H9 (cell line): ENCODE results near the gene PALD1. TPM values are rescaled to one million over a fixed set of nuclear protein-coding genes. Genes with fewer than 3 reads are reported as not detected.

ENCODE experiments used
- DNase-seq: peaks from one replicate; pipeline ENCODE4 v3.0.0-alpha.2; 2017
- H2AFZ ChIP-seq: one replicate; pipeline ENCODE4 v1.6.1; 2013; ENCODE audit warnings: mild to moderate bottlenecking, low read length, control low read depth, moderate library complexity
- H2AK5ac ChIP-seq: 2 replicates; pipeline ENCODE4 v1.6.1; 2013; ENCODE audit warnings: low read length, control low read depth, mixed read lengths; ENCODE audit not compliant: insufficient read length
- H2BK120ac ChIP-seq: one replicate; pipeline ENCODE4 v1.6.1; 2013; ENCODE audit warnings: low read depth, mild to moderate bottlenecking, low read length, control low read depth, inconsistent platforms; ENCODE audit not compliant: poor library complexity, severe bottlenecking
- H2BK12ac ChIP-seq: 2 replicates; pipeline ENCODE4 v1.6.1; 2013; ENCODE audit warnings: low read length, control low read depth, mixed read lengths, low read depth; ENCODE audit not compliant: insufficient read length
- H2BK15ac ChIP-seq: 2 replicates; pipeline ENCODE4 v1.6.1; 2013; ENCODE audit warnings: low read depth, low read length, control low read depth
- H2BK20ac ChIP-seq: one replicate; pipeline ENCODE4 v1.6.1; 2013; ENCODE audit warnings: low read depth, mild to moderate bottlenecking, low read length, control low read depth, inconsistent platforms; ENCODE audit not compliant: poor library complexity, severe bottlenecking
- H2BK5ac ChIP-seq: 2 replicates; pipeline ENCODE4 v1.6.1; 2013; ENCODE audit warnings: low read length, control low read depth, mixed read lengths; ENCODE audit not compliant: insufficient read length
- H3K14ac ChIP-seq: 2 replicates; pipeline ENCODE4 v1.6.1; 2013; ENCODE audit warnings: low read length, control low read depth; ENCODE audit not compliant: insufficient read depth
- H3K18ac ChIP-seq: 2 replicates; pipeline ENCODE4 v1.6.1; 2013; ENCODE audit warnings: low read depth, mild to moderate bottlenecking, mixed read lengths, low read length, control low read depth; ENCODE audit not compliant: insufficient read length
- H3K23ac ChIP-seq: 2 replicates; pipeline ENCODE4 v1.6.1; 2013; ENCODE audit warnings: low read length, control low read depth, mixed read lengths, low read depth; ENCODE audit not compliant: insufficient read length
- H3K23me2 ChIP-seq: 2 replicates; pipeline ENCODE4 v1.6.1; 2013; ENCODE audit warnings: low read depth, mild to moderate bottlenecking, mixed read lengths, low read length, control low read depth; ENCODE audit not compliant: insufficient read length, poor library complexity, severe bottlenecking
- H3K27ac ChIP-seq: 2 replicates; pipeline ENCODE4 v1.5.1; 2013; ENCODE audit warnings: low read length, control low read depth, mixed read lengths, low read depth; ENCODE audit not compliant: insufficient read length
- H3K27me3 ChIP-seq: 2 replicates; pipeline ENCODE4 v1.6.1; 2013; ENCODE audit warnings: low read length, control low read depth, inconsistent platforms; ENCODE audit not compliant: insufficient read depth
- H3K4ac ChIP-seq: 2 replicates; pipeline ENCODE4 v1.6.1; 2013; ENCODE audit warnings: low read depth, mild to moderate bottlenecking, control low read depth, inconsistent platforms, low read length, moderate library complexity
- H3K4me1 ChIP-seq: 2 replicates; pipeline ENCODE4 v1.6.1; 2013; ENCODE audit warnings: low read length, control low read depth, inconsistent platforms; ENCODE audit not compliant: insufficient read depth
- H3K4me2 ChIP-seq: 2 replicates; pipeline ENCODE4 v1.6.1; 2013; ENCODE audit warnings: low read length, control low read depth, mixed read lengths; ENCODE audit not compliant: insufficient read length, insufficient read depth
- H3K56ac ChIP-seq: 2 replicates; pipeline ENCODE4 v1.6.1; 2013; ENCODE audit warnings: low read depth, mild to moderate bottlenecking, mixed read lengths, low read length, control low read depth; ENCODE audit not compliant: insufficient read length
- H3K79me1 ChIP-seq: 2 replicates; pipeline ENCODE4 v1.6.1; 2013; ENCODE audit warnings: low read depth, mild to moderate bottlenecking, moderate library complexity, low read length, control low read depth, inconsistent platforms; ENCODE audit not compliant: insufficient read depth, poor library complexity, severe bottlenecking
- H3K79me2 ChIP-seq: 2 replicates; pipeline ENCODE4 v1.6.1; 2013; ENCODE audit warnings: low read length, control low read depth, inconsistent platforms; ENCODE audit not compliant: insufficient read depth
- H3K9ac ChIP-seq: 2 replicates; pipeline ENCODE4 v1.6.1; 2013; ENCODE audit warnings: low read length, control low read depth, mixed read lengths; ENCODE audit not compliant: insufficient read length; ENCODE audit errors: extremely low read depth
- H3K9me3 ChIP-seq: one replicate; pipeline ENCODE4 v1.6.1; 2013; ENCODE audit warnings: low read depth, low read length, inconsistent platforms; ENCODE audit not compliant: control insufficient read depth
- H3T11ph ChIP-seq: one replicate; pipeline ENCODE4 v1.6.1; 2013; ENCODE audit warnings: mild to moderate bottlenecking, low read length, control low read depth, inconsistent platforms
- H4K20me1 ChIP-seq: one replicate; pipeline ENCODE4 v1.6.1; 2013; ENCODE audit not compliant: control insufficient read depth, insufficient read length, insufficient read depth
- H4K5ac ChIP-seq: 2 replicates; pipeline ENCODE4 v1.6.1; 2013; ENCODE audit warnings: low read depth, mild to moderate bottlenecking, mixed read lengths, low read length, control low read depth; ENCODE audit not compliant: insufficient read length
- H4K8ac ChIP-seq: replicated peaks from 2 replicates; pipeline ENCODE4 v1.6.1; 2013; ENCODE audit warnings: low read length, control low read depth, mixed read lengths, low read depth; ENCODE audit not compliant: insufficient read length
- H4K91ac ChIP-seq: 2 replicates; pipeline ENCODE4 v1.6.1; 2013; ENCODE audit warnings: low read depth, mild to moderate bottlenecking, moderate library complexity, mixed read lengths, low read length, control low read depth; ENCODE audit not compliant: insufficient read length
- H3K27ac Mint-ChIP-seq, 3 experiments: 2 replicates in 2 of 3; 3 replicates in 1 of 3; pipeline ENCODE4 v1.8.0; 2020 to 2021; ENCODE audit warnings: mixed read lengths in 3 of 3, mild to moderate bottlenecking in 1 of 3, moderate library complexity in 1 of 3
- H3K27me3 Mint-ChIP-seq: 2 replicates; pipeline ENCODE4 v1.8.0; 2021; ENCODE audit warnings: low read depth, mild to moderate bottlenecking, moderate library complexity, mixed read lengths
- H3K36me3 Mint-ChIP-seq, 3 experiments: 2 replicates in 2 of 3; 3 replicates in 1 of 3; pipeline ENCODE4 v1.8.0; 2020 to 2021; ENCODE audit warnings: low read depth in 3 of 3, mixed read lengths in 3 of 3; ENCODE audit not compliant: insufficient read depth in 1 of 3
- H3K4me1 Mint-ChIP-seq, 2 experiments: 2 replicates each; pipeline ENCODE4 v1.8.0; 2020; ENCODE audit warnings: mixed read lengths in 2 of 2
- H3K4me3 Mint-ChIP-seq, 2 experiments: 2 replicates in 1 of 2; 3 replicates in 1 of 2; pipeline ENCODE4 v1.8.0; 2020 to 2021; ENCODE audit warnings: mild to moderate bottlenecking in 2 of 2, mixed read lengths in 2 of 2, moderate library complexity in 1 of 2
- H3K9me3 Mint-ChIP-seq, 2 experiments: 2 replicates in 1 of 2; 3 replicates in 1 of 2; pipeline ENCODE4 v1.8.0; 2020; ENCODE audit warnings: mild to moderate bottlenecking in 2 of 2, mixed read lengths in 2 of 2, moderate library complexity in 1 of 2
- CTCF ChIP-seq: fragments of 200-600 bp; sonication (generic); conservative IDR thresholded peaks from 3 replicates; pipeline ENCODE4 v1.8.0; 2021; ENCODE audit warnings: antibody characterized with exemption, mild to moderate bottlenecking
- WGBS: extraction: QIAGEN DNeasy Blood & Tissue Kit; methylation state at CpG from one replicate; pipeline ENCODE4 v1.1.7; 2013; ENCODE audit warnings: missing lambda C conversion rate, low lambda C conversion rate, mixed read lengths; ENCODE audit not compliant: insufficient read length; ENCODE audit errors: extremely low coverage; 5-methylcytosine and 5-hydroxymethylcytosine counted together
- total RNA-seq: library from RNA; stranded (reverse); gene quantifications from 2 replicates; pipeline ENCODE4 v1.2.1, GENCODE V29; 2021

The PALD1 gene
- total RNA-seq, 1 experiment from 2014 or later = 21.1 TPM

- DNase-seq = no peak
- no peak overlapping the region for H3K56ac ChIP-seq
These were observed 118.6 kb downstream of the PALD1 start for GRCh38 chr10:70596860-70597809.

More at GRCh38 chr10:70596860-70597809, 118.6 kb downstream of the PALD1 start:
- no peak overlapping the region for H3K27ac Mint-ChIP-seq
- no peak overlapping the region for H2AFZ ChIP-seq
- no peaks in the 10 kb centered on the region for H3K79me1 ChIP-seq
- no CpG with 5 or more reads among the region's 8 CpGs for WGBS
- H2BK12ac ChIP-seq = no peak overlapping the region
- no peak overlapping the region for H2AK5ac ChIP-seq
- H3K4ac ChIP-seq = no peak overlapping the region
- H3K14ac ChIP-seq = no peak overlapping the region
- no peak overlapping the region for H3K9ac ChIP-seq
- no peak overlapping the region for H3K27ac ChIP-seq
- no peaks in the 10 kb centered on the region for H3K79me2 ChIP-seq
- H3K18ac ChIP-seq = no peak overlapping the region
- H3K23me2 ChIP-seq = no peaks in the 10 kb centered on the region
- peak overlapping the region in 1 of 2 experiments; percentile 5; a peak in 2 of 5 replicates for H3K4me3 Mint-ChIP-seq
- H3K9me3 ChIP-seq = no peaks in the 10 kb centered on the region
- H4K5ac ChIP-seq = no peak overlapping the region
- H2BK120ac ChIP-seq = no peak overlapping the region
- H3K36me3 Mint-ChIP-seq = no peaks in the 10 kb centered on the region; a peak in 1 of 7 replicates
- no peak overlapping the region for H3K4me2 ChIP-seq
- no peak overlapping the region for H2BK5ac ChIP-seq
- 0 out of 2 replicates have a peak, but pooled peaks cover 4% of the 10 kb centered on the region for H3K4me1 ChIP-seq
- H4K8ac ChIP-seq = no peak overlapping the region
- no peak overlapping the region for H2BK20ac ChIP-seq
- no peak overlapping the region for H4K91ac ChIP-seq
- no peak overlapping the region for H3K23ac ChIP-seq
- no peaks in the 10 kb centered on the region; a peak in 1 of 5 replicates for H3K9me3 Mint-ChIP-seq
- H3K4me1 Mint-ChIP-seq = peaks cover 10 to 22% of the 10 kb centered on the region in 2 experiments
- H2BK15ac ChIP-seq = no peak overlapping the region
- H4K20me1 ChIP-seq = no peaks in the 10 kb centered on the region
- no peak overlapping the region for H3T11ph ChIP-seq
- no peaks in the 10 kb centered on the region for H3K27me3 Mint-ChIP-seq
- TF ChIP-seq CTCF = no peak
- no peaks in the 10 kb centered on the region for H3K27me3 ChIP-seq
